HG02970 (cell line): Measurements from ENCODE around the gene MARK3.
"Not testable (repeated sequence)": the region's sequence is repeated elsewhere in the genome, so short reads cannot be mapped to it uniquely, and the experiment has no call there.

Experiments
- ATAC-seq: cut with Tn5 transposase; IDR thresholded peaks from one replicate; pipeline ENCODE4 v1.9.1; 2021; ENCODE audit warnings: mild to moderate bottlenecking, moderate library complexity, moderate number of reproducible peaks; ENCODE audit not compliant: unreplicated experiment, low FRiP score

MARK3 gene

DNA sequence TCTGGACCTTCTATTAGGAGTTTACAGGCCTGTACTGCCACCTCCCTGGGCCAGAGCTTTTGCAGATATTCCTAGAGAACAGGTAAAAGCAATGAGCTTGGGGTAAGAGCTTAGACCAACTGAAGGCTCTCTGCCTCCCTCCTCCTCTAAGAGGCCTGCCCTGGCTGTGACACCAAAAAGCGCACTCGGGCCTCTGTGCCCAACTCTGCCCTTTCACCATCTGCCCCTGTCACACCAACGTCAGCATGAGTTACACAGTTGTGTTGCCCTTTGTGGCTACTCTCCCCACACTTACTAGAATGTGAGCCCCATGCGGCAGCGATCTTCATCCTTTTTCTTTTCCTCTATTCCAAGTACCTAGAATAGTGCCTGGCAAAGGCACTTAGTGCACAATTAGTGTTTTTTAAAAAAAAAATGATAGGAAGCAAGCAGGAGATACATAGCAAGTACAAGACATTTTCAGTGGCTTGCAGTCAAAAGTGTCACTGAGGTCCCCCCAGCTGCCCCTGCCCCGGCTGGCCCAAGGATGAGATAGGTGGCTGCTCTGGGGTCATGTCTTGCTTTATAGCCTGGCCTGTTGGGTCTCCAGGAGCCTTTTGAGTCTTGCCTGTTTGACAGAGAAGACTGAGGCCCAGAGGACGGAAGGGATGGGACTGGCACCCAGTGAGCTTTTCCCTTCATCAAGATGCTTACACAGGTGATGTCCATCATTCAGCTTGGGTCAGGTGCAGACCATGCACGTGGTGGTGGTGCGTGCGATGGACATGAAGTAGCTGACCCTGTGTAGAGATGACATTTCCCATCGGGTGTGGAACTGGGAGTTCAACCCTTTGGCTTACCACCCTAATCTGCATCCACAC is 124.9 kb downstream of the MARK3 start:
- no peak for ATAC-seq

DNA sequence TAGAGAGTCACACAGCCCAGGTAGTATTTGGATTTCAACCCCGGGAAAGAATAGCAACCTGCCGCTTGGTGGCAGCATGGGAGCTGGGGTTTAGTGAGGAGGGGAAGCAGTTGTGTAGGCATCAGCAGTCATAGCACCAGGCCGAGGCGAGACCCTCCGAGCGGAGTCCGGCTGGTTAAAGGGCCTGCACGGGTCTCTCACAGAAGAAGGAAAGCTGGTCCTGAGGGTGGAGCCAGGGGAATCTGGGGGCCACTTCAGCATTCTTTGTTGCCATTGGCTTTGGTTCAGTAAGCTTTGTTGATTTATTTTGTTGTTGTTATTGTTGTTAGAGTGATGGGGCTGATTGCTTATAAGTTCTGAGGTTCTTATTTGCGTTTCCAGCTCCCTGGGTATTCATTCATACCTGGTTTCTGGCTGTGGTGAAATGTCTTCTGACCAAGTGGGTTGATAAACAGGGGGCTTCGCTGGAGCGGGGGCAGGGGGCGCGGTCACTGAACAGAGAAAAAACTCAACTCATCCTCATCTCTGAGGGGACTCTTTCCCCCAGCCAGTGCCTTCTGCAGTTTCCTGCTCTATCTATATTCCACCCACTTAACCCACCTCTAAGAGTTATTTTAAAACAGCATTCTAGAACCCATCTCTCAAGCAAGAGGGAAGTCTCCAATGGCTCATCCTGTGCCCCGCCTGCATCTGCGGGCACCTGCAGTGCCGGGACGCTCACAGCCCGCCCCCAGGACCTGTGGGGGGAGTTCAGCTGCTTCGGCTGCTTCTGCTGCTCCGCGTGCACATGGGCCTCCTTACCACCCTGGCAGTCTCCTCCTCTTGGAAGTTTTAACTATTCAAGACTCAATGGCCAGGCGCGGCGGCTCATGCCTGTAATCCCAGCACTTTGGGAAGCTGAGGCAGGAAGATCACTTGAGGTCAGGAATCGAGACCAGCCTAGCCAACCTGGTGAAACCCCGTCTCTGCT is 125.8 kb downstream of the MARK3 start:
- ATAC-seq, result no peak

DNA sequence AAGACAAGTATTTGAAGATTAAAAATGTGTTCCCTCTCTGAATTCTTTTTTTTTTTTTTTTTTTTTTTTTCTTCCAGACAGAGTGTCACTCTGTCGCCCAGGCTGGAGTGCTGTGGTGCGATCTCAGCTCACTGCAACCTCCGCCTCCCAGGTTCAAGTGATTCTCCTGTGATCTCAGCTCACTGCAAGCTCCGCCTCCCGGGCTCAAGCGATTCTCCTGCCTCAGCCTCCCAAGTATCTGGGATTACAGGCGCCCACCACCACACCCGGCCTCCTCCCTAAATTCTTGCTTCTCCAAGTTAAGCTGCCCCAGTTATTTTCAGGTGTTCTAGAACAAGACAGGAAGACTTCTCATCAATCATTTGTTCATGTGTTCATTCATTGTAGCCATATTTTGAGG is 127.0 kb downstream of the MARK3 start:
- ATAC-seq, result not testable (repeated sequence)

DNA sequence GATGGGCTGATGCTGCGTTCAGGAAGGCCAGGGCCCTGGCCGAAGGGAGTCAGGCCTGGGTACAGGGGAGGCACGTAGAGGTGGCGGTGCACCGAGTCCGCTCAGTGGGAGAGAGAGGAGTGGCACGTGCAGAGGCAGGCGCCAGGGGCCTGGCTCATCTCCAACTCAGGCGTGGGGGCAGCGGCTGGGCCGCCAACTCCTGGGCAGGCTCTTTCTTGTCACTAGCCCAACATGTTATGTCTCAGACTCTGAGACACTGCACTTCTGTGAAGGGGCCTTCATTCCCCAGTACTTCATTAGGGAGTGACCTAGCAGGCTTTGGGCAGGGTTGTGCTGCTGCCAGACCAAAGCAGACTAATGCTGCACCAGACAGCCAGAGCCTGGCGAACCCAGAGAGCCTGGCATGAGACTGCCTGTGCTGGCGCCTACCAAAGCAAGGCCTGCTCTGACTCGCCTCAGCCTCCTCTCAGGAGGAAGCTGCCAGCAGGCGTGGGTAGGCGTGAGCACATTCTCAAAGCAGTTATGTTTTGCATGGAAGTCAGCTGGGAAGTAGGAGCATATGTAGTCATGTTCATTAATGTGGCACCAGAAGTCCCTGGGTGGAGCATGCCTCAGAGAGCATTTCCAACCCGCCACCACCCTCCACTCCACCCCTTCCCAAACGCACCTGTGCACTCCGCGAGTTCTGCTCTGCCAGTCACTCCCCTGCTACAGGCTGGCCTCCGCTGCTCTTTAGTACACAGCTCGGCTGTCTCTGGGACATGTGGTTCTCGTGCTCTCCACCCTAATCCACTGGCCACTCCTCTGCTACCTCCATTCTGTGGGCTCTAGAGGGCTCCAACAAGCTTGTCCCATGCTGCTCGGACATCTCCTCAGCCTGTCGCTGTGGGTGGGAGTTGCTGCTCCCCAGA is 127.7 kb downstream of the MARK3 start:
- no peak for ATAC-seq

DNA sequence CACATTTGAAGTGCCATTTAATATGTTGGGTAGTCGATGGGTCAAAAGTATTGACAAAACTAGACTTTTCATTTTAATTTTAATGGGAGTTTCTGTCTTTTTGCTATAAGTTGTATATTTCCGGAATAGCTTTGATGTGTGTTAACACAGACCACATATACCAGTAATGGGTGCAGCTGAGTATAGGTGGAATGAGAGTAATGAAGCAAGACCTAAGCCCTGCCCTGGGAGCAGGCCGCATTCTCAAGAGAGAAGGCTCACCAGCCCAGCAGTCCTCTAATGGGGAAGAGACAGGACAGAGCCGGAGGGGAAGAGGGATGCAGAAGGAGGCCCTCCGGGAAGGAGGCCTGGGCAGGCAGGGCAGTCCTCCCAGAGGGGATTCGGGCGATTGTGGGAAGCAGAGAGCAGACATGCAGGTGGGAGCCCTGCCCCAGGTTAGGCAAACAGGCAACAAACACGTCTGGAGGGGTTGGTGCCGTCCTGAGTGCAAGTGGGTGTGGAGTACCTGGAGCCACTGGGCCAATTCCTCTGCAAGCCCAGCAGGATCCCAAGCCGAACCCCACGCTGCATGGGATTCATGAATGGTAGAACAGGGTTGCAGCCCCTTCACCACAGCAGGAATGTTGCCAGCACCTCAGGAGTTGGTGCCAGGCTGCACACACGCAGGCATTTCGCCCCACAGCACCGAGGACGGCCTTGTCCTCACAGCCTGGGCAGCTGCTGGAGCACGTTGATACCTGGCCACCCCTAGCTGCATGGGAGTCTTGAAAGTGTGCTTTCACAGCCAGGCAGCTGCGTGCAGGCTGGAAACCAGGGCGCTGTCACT is 129.6 kb downstream of the MARK3 start:
- no peak for ATAC-seq

DNA sequence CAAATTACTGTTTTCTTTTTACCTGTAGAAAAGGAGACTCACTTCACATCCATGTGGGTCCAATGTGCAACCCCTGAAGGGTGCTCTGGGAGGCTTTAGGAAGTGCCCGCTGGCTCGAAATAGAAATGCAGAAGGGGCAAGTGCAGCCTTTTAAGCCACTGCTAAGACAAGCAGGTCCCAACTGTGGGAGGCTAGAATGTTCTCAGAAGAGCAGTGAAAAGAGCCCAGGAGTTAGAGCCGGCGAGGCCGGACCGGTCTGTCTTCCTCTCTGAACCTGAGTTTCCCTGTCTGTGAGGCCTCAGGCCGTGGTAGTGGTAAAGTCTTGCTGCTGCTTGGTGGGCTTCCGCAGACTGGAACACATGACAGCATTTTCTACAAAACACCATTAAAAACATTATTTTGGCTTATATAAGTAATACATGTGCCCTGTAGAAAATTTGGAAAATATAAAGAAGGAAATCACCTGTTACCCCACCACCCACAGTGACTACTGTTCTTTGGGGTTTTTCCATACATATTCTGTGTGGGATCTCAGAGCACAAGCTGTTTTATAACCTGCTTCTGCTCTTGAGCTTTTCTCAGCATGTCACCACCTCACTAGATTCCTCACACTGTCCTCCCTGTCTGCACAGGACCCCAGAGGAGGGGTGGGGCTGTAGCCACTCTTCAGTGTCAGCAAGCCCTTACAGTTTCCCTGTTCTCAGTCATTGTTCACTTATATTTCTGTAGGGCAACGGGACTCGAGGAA is 131.4 kb downstream of the MARK3 start:
- ATAC-seq, result no peak

DNA sequence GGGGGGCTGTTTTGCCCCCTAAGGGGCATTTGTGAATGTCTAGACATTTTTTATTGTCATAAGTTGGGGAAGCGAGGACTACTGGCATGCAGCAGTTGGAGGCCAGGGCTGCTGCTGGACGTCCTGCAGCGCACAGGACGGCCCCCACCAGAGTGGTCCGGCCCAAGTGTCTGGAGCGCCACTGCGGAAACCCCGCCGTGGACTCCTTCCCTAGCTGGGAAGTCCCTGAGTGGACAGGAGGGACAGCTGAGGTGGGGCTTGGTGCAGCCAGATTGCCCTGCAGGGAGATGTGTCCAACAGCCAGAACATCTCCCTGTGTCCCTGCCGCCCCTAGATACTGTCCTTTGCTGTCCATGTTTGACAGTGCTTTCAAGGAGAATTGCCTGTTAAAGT is 132.0 kb downstream of the MARK3 start:
- ATAC-seq, result no peak

DNA sequence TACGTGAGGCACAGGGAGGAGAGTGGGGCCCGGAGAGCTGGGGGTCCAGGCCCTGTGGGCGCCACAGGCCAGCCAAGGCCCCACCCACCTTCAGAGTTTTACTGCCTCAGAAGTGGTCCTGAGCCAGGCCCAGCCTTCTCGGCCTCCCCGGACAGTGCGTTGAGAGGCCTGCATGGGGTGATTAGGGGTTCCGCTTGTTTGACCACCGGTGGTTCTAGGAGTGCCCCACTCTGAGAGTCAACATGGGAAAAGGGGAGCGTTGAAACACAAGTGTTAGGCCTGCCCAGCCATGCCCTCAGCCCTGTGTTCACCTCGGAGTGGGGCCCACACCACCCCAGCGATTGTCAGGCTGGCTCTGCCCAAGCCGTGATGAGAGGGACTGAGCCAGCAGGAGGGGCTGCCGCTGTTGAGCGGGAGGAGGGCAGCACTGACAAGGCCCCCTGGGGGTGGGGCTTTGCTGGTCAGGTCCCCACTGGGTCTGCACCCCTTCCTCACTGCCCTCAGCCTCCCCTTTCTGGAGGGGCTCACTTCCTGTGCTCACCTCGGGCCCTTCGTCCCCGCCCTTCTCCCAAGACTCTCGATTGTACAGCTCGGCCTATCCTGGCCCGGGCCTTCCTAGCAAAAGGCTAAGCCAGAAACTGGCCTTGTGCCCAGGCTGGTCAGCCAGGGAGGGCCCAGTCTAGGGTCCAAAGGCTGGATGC is 132.7 kb downstream of the MARK3 start:
- ATAC-seq, result no peak

DNA sequence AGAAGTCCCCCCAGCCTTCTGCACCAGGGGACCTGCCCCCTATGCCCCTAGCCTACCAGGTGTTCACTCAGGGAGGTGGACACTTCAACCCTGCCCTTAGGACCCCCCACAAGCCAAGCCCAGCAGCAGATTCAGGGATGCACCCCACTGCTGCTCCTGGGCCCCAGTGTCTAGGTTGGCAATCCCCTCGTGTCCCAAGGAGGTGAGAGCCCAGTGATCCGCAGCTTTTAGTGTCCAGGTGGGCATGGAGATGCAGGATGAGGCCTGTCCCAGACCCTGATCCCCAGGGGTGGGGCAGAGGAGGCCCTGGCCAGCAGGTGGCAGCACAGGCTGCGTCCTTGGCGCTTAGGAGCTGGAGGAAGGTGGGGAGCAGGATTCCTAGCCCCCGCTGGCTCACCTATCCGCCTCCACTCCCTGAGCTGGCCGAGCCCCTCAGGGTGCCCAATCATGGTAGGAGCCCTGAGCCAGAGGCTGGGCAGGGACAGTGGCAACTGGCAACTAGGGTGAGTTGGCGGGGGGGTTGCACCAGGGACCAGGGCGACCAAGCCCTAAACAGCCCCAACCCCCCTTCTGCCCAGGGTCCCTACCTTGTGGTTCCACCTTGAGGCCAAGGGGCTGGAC is 133.3 kb downstream of the MARK3 start:
- no peak for ATAC-seq

DNA sequence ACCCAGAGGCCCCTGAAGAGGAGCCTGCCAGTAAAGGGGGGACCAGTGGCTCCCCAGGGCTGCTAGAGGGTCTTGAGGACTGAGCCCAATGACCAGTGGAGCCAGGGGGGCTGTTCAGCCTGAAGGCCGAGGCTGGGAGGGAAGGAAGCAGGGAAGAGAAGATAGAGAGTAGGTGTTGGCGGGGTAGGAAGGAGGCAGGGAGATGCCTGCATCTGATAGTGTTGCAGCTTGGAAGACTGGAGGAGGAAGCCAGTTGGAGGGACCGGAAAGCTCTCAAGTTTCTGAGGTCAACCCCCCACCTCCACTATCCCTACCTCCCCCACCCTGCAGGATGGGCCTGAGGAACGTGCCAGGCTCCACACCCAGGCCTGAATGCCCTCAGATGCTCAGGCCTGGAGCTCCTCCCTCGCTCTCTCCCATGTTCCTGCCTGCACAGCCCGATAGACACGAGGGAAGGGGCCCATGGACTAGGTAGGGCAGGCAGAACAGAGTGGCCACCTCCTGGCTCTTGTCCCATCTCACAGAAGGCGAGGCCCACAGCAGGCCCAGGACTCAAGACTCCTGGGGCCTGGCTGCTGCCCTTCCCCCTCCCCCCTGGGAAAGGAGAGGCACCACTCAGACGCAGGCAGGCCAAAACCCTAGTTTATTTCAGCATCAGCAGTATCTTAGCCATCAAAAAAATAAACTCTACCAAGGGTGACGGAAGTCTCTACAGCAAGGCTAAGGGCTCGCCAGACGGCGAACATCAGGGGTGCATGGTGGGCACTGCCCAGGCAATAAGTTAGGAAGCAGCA is 134.0 kb downstream of the MARK3 start:
- no peak for ATAC-seq

DNA sequence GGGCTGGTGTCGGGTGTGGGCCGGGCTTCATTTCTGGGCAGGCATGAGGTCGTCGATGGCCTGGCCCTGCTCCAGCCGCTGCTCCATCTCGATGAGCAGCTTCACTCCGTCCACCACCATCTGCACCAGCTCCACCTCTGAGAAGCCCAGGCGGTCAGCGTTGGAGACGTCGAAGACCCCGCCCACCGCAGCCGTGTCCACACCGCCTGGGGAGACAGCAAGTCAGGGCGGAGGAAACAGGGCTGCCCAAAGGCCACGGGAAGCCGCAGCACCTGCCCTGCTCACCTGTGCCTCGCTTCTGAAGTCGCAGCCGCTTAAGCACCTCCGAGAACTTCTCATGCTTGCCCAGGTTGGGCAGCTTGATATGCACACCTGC is 134.6 kb downstream of the MARK3 start:
- ATAC-seq, result no peak

DNA sequence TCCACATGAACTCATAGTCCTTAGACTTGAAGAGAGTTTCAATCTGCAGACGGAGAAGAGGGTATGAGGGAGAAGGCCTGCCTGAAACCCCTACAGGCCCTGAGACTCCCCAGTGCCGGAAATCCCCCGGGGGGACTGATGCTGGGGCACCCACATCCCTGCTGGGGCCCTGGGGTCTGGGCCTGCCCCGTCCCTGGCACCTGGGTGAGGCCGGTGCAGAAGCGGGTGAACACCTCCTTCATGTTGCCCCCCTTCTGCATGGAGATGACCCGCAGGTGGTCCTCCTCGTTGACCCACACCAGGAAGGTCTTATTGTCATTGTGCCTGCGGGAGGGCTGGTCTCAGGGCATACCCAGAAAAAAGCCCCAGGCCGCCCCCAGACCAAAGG is 135.0 kb downstream of the MARK3 start:
- ATAC-seq, result no peak

DNA sequence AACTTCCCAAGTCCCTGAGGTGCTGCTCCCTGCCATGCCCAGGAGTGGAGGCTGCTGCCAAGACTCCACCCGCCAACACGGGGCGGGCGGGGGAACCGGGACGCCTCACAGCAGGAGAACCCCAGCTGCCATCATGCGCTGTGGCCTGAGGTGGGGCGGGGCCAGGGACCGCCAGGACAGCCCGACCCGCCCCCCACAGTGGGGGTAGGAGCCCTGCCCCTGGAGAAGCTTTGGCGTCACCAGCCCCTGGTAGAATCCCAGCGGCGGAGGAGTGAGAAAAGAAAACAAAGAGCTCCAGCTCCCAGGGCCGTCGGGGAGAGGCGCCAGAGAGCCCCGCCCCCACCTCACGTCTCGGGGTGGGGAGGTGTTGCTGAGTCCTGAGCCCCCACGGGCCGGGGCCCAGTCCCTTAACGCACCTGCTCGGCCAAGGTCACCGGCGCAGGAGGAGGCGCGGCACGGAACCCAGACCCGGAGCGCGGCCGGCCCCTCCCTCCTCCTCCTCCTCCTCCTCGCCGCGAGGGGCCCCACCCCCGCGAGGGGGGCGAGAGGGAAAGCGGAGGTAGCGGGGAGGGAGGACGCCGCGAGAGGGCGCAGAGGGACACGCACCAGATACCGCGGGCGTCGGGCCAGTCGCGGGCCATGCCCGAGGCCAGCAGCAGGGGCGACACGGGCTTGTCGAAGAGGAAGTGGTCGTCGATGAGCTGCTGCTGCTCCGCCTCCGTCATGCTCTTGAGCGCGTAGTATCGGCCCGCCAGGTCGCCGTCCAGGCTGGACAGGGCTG is 135.6 kb downstream of the MARK3 start:
- ATAC-seq, result no peak

DNA sequence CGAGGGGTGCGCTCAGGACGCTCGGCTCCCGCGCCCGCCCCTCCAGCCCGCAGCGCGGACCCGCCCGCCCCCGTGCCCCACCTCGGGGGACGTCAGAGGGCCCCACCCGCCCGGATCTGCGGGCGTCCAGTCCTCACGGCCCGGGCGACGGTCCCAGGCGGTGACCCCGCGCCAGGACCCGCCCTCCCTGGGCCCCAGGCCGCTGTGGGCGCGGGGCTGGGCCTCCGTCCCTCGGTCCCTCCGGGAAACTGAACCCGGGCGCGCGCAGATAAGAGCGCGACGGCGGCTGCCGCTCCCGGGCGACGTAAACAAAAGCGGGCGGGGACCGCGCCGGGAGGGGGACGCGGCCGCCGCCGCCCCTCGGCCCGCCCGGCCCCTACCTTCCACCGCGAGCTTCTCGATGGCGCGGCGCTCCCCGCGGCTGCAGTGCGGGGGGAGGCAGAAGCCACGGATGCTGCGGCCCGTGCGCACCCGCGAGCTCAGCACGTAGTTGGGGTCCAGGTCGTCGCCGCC is 136.3 kb downstream of the MARK3 start:
- no peak for ATAC-seq

DNA sequence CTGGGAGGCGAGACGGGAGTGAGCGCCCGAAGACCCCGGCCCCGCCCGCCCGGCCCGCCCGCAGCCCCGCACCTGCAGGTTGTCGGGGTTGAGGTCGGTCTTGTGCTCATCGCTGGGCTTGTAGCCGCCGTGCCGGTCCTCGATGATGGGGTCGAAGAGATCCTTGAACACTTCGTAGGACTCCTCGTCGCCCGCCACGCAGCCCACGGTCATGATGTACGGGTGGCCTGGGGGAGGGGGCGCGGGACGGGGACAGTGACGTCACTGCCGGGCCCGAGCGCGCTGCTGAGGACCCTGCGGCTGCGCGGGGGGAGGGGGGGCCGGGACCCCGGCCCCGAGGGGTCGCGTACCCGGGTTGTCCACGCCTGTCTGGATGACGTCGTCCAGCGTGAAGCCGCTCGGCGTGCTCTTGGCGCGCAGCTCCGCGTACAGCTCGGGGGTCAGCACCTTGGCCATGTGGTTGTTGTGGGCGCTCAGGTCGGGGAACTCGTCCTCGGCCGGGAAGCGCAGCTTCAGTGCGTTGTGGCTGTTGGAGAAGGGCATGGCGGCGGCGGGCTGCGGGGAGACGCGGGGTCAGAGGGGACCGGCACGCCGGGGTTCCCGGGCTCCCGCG is 136.8 kb downstream of the MARK3 start:
- ATAC-seq, result no peak
